CD4-positive, CD25-positive, alpha-beta regulatory T cell (primary cell): ENCODE measurements around the gene ASCL2. TPM values are rescaled to one million over a fixed set of nuclear protein-coding genes. Genes with fewer than 3 reads are reported as not detected.
A peak's percentile ranks its signal among the peaks of the same experiment; 100 is the strongest.

Experiments used
- ATAC-seq, 2 donors: fragments of 150-1000 bp; cut with Tn5 transposase; one replicate each; pipeline ENCODE4 v1.10.0; 2021; ENCODE audit warnings: low read depth in 2 of 2, moderate number of reproducible peaks in 2 of 2, moderate library complexity in 1 of 2
- DNase-seq, 3 donors: peaks; one replicate each; pipeline versions ENCODE4 v3.0.0 to v3.0.0-alpha.2; 2012 to 2022; ENCODE audit warnings: mixed read lengths in 1 of 3
- H3K27ac ChIP-seq: one replicate; pipeline ENCODE4 v1.7.0; 2013; ENCODE audit warnings: mild to moderate bottlenecking, low read length; ENCODE audit not compliant: insufficient read depth, poor library complexity, severe bottlenecking
- H3K27me3 ChIP-seq: one replicate; pipeline ENCODE4 v1.7.0; 2013; ENCODE audit warnings: low read length; ENCODE audit not compliant: control insufficient read depth, insufficient read depth
- H3K36me3 ChIP-seq: one replicate; pipeline ENCODE4 v1.7.0; 2013; ENCODE audit warnings: mild to moderate bottlenecking, low read length, moderate library complexity; ENCODE audit not compliant: control insufficient read depth, insufficient read depth
- H3K4me1 ChIP-seq: 2 replicates; pipeline ENCODE4 v1.7.0; 2013; ENCODE audit warnings: mild to moderate bottlenecking, low read length; ENCODE audit not compliant: insufficient read depth, control insufficient read depth, poor library complexity, severe bottlenecking
- H3K4me3 ChIP-seq: one replicate; pipeline ENCODE4 v1.7.0; 2013; ENCODE audit warnings: low read depth, mild to moderate bottlenecking, low read length, moderate library complexity
- H3K9me3 ChIP-seq, 2 experiments: 1 replicate in 1 of 2; 2 replicates in 1 of 2; pipeline ENCODE4 v1.7.0; 2013; ENCODE audit warnings: low read length in 2 of 2, mild to moderate bottlenecking in 1 of 2, moderate library complexity in 1 of 2; ENCODE audit not compliant: control insufficient read depth in 2 of 2
- H3K27ac Mint-ChIP-seq, 3 donors: one replicate each; pipeline ENCODE4 v1.8.0; 2020 to 2022; ENCODE audit warnings: mild to moderate bottlenecking in 3 of 3, mixed read lengths in 3 of 3, moderate library complexity in 2 of 3
- H3K27me3 Mint-ChIP-seq: one replicate; pipeline ENCODE4 v1.8.0; 2022; ENCODE audit warnings: mild to moderate bottlenecking, mixed read lengths
- H3K36me3 Mint-ChIP-seq: one replicate; pipeline ENCODE4 v1.8.0; 2020; ENCODE audit warnings: mixed read lengths
- H3K4me1 Mint-ChIP-seq, 4 donors: one replicate each; pipeline ENCODE4 v1.8.0; 2020 to 2022; ENCODE audit warnings: mixed read lengths in 4 of 4, mild to moderate bottlenecking in 1 of 4
- H3K4me3 Mint-ChIP-seq, 4 donors: one replicate each; pipeline ENCODE4 v1.8.0; 2020 to 2022; ENCODE audit warnings: mild to moderate bottlenecking in 4 of 4, mixed read lengths in 4 of 4, moderate library complexity in 3 of 4
- H3K9me3 Mint-ChIP-seq, 7 donors: one replicate each; pipeline ENCODE4 v1.8.0; 2020 to 2022; ENCODE audit warnings: mixed read lengths in 7 of 7, mild to moderate bottlenecking in 3 of 7, moderate library complexity in 2 of 7
- polyA plus RNA-seq, 4 donors: library from polyadenylated mRNA; unstranded; fragments of 300-500 nt; fragmentation: Illumina TruSeq; gene quantifications; one replicate each; pipeline ENCODE4 v1.2.3, GENCODE V29; 2021
- total RNA-seq: library from RNA; stranded (reverse); gene quantifications from one replicate; pipeline ENCODE4 v1.2.3, GENCODE V29; 2022

Gene ASCL2
- total and polyA plus RNA-seq, 5 donors from 2014 or later = 0.13 to 0.47 (median 0.20) TPM

GRCh38 chr11:2315395-2316168 is 45.2 kb upstream of the ASCL2 start:
- Histone ChIP-seq H3K27ac (no peak overlapping the region), H3K4me3 (no peak overlapping the region), H3K9me3 (no peaks in the 10 kb centered on the region), H3K4me1 (peaks cover 4% of the 10 kb centered on the region), H3K27me3 (no peaks in the 10 kb centered on the region), H3K36me3 (no peaks in the 10 kb centered on the region)
- H3K27me3 Mint-ChIP-seq = no peaks in the 10 kb centered on the region
- peaks cover 0 to 11% (median 0%) of the 10 kb centered on the region in 4 donors for H3K4me1 Mint-ChIP-seq
- peaks cover 7% of the 10 kb centered on the region for H3K36me3 Mint-ChIP-seq
- H3K27ac Mint-ChIP-seq = no peak overlapping the region
- no peaks in the 10 kb centered on the region for H3K9me3 Mint-ChIP-seq
- DNase-seq (no peak), ATAC-seq (no peak)
- H3K4me3 Mint-ChIP-seq = no peak overlapping the region

- Histone ChIP-seq H3K4me3 (no peak overlapping the region), H3K9me3 (no peaks in the 10 kb centered on the region), H3K27ac (no peak overlapping the region), H3K4me1 (peaks cover 4% of the 10 kb centered on the region), H3K36me3 (no peaks in the 10 kb centered on the region), H3K27me3 (no peaks in the 10 kb centered on the region)
- peaks cover 0 to 11% (median 0%) of the 10 kb centered on the region in 4 donors for H3K4me1 Mint-ChIP-seq
- no peak overlapping the region for H3K4me3 Mint-ChIP-seq
- no peak overlapping the region for H3K27ac Mint-ChIP-seq
- H3K9me3 Mint-ChIP-seq = no peaks in the 10 kb centered on the region
- H3K27me3 Mint-ChIP-seq = no peaks in the 10 kb centered on the region
- ATAC-seq (no peak), DNase-seq (peak in 1 of 3 donors; percentile 8)
- H3K36me3 Mint-ChIP-seq = peaks cover 7% of the 10 kb centered on the region
These were observed 44.4 kb upstream of the ASCL2 start for GRCh38 chr11:2314525-2315394.

- Histone ChIP-seq H3K27ac (no peak overlapping the region), H3K4me1 (peaks cover 4% of the 10 kb centered on the region), H3K9me3 (no peaks in the 10 kb centered on the region), H3K4me3 (no peak overlapping the region), H3K27me3 (no peaks in the 10 kb centered on the region), H3K36me3 (no peaks in the 10 kb centered on the region)
- DNase-seq (peak in 1 of 3 donors; percentile 12), ATAC-seq (no peak)
- H3K9me3 Mint-ChIP-seq = no peaks in the 10 kb centered on the region
- no peak overlapping the region for H3K4me3 Mint-ChIP-seq
- H3K36me3 Mint-ChIP-seq = peaks cover 7% of the 10 kb centered on the region
- peaks cover 0 to 11% (median 0%) of the 10 kb centered on the region in 4 donors for H3K4me1 Mint-ChIP-seq
- H3K27ac Mint-ChIP-seq = no peak overlapping the region
- no peaks in the 10 kb centered on the region for H3K27me3 Mint-ChIP-seq
These were observed 43.7 kb upstream of the ASCL2 start for GRCh38 chr11:2314136-2314524.

GRCh38 chr11:2313051-2313951 is 42.9 kb upstream of the ASCL2 start:
- Mint-ChIP-seq H3K27me3 (no peaks in the 10 kb centered on the region), H3K4me1 (peaks cover 0 to 11% (median 0%) of the 10 kb centered on the region in 4 donors), H3K9me3 (no peaks in the 10 kb centered on the region), H3K27ac (no peak overlapping the region), H3K36me3 (peaks cover 7% of the 10 kb centered on the region), H3K4me3 (no peak overlapping the region)
- no peaks in the 10 kb centered on the region for H3K27me3 ChIP-seq
- H3K4me1 ChIP-seq = peaks cover 4% of the 10 kb centered on the region
- H3K4me3 ChIP-seq = no peak overlapping the region
- no peaks in the 10 kb centered on the region for H3K36me3 ChIP-seq
- ATAC-seq = no peak
- DNase-seq = no peak
- no peaks in the 10 kb centered on the region for H3K9me3 ChIP-seq
- no peak overlapping the region for H3K27ac ChIP-seq

- Histone ChIP-seq H3K36me3 (no peaks in the 10 kb centered on the region), H3K27ac (no peak overlapping the region), H3K4me1 (peaks cover 7% of the 10 kb centered on the region), H3K27me3 (no peaks in the 10 kb centered on the region), H3K4me3 (no peak overlapping the region), H3K9me3 (no peaks in the 10 kb centered on the region)
- Mint-ChIP-seq H3K4me1 (peaks cover 0 to 13% (median 3%) of the 10 kb centered on the region in 4 donors), H3K9me3 (no peaks in the 10 kb centered on the region), H3K27ac (peak overlapping the region in 1 of 3 donors; percentile 29), H3K4me3 (no peak overlapping the region), H3K27me3 (no peaks in the 10 kb centered on the region), H3K36me3 (peaks cover 4% of the 10 kb centered on the region)
- DNase-seq (peak in 1 of 3 donors; percentile 21), ATAC-seq (no peak)
These were observed 42.0 kb upstream of the ASCL2 start for GRCh38 chr11:2312232-2313042.

- no peaks in the 10 kb centered on the region for H3K27me3 Mint-ChIP-seq
- no peak overlapping the region for H3K27ac ChIP-seq
- no peaks in the 10 kb centered on the region for H3K36me3 Mint-ChIP-seq
- no peaks in the 10 kb centered on the region for H3K9me3 Mint-ChIP-seq
- H3K27me3 ChIP-seq = no peaks in the 10 kb centered on the region
- H3K27ac Mint-ChIP-seq = peak overlapping the region in 1 of 3 donors; percentile 29
- H3K4me3 Mint-ChIP-seq = no peak overlapping the region
- H3K4me3 ChIP-seq = no peak overlapping the region
- peaks cover 0 to 13% (median 3%) of the 10 kb centered on the region in 4 donors for H3K4me1 Mint-ChIP-seq
- no peak for ATAC-seq
- no peaks in the 10 kb centered on the region for H3K36me3 ChIP-seq
- DNase-seq = no peak
- H3K9me3 ChIP-seq = no peaks in the 10 kb centered on the region
- peaks cover 16% of the 10 kb centered on the region for H3K4me1 ChIP-seq
These were observed 41.2 kb upstream of the ASCL2 start for GRCh38 chr11:2311353-2312133.
